HG03565 (cell line): ENCODE results near the gene ANKRD65.
"Not testable (repeated sequence)": the region's sequence is repeated elsewhere in the genome, so short reads cannot be mapped to it uniquely, and the experiment has no call there.

ENCODE experiments used
- ATAC-seq: cut with Tn5 transposase; IDR thresholded peaks from one replicate; pipeline ENCODE4 v1.9.1; 2021; ENCODE audit warnings: mild to moderate bottlenecking, moderate library complexity; ENCODE audit not compliant: unreplicated experiment

Gene ANKRD65

DNA sequence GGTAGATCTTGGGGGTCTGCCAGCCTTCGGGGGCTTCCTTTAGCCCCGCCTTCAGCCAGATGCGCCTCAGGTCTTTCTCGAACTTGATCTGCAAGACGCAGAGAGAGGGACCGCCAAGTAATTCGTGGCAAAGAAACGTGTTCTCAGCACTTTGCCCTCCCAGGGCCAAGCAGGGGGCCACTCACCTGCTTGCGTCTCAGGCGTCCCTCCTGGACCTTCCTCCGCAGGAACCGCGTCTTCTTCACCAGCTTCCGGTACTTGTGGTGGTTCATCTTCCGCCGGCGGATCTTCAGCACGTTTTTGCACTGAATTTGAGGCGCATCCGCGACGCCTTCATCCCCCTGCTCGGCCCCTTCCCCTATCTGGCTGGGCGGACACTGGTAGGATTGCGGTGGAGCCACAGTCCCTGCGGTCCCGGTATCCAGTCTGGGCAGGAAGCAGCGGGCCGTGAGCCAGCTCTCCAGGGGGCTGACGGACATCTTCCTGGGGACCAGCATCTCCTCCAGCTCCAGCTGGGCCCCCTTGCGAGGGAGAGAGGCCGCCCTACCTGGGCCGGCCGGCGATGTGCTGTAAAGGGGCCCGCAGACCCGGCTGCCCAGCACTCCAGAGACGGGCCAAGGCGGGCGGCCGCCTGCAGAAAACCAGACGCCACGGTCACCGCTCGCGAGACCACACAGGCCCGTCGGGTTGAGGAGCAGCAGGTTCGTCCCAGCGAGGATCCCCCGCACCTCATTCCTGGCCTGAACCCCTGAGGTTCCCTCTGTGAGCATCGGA is 47.1 kb downstream of the ANKRD65 start:
- ATAC-seq, result no peak

DNA sequence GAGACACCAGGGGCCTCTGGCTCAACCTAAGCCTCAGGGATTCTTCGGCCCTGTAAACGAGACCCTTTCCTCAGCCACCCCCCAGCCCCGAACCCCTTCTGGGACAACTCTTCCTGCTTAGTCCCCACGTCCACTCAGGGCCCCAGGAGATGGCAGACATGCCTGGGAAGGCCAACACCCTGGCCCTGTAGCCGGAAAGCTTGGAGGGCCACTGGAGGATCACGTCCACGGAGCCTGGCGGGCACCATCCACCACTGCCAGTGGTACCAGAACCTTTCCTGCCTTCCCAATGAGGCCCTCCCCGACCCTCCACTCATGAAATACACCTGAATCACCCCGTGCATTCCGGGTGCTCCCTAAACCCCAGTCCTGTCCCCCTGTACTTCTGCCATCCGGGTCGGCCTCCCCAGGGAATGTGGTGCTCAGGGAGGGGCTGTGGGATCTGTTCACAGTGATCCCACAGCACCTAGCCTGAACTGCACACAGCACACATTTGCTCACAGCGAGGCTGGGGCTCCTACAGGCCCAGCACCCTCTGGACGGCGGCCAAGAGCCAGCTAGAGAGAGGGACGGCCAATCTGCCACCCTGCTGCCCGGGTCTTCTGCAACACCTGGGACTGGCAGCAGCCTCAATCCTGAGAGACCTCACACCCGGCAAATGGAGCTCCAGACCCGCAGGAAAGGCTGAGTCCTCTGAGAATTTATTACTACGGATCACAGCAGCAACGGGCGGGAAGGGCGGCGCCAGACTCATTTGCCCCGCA is 47.8 kb downstream of the ANKRD65 start:
- no peak for ATAC-seq

DNA sequence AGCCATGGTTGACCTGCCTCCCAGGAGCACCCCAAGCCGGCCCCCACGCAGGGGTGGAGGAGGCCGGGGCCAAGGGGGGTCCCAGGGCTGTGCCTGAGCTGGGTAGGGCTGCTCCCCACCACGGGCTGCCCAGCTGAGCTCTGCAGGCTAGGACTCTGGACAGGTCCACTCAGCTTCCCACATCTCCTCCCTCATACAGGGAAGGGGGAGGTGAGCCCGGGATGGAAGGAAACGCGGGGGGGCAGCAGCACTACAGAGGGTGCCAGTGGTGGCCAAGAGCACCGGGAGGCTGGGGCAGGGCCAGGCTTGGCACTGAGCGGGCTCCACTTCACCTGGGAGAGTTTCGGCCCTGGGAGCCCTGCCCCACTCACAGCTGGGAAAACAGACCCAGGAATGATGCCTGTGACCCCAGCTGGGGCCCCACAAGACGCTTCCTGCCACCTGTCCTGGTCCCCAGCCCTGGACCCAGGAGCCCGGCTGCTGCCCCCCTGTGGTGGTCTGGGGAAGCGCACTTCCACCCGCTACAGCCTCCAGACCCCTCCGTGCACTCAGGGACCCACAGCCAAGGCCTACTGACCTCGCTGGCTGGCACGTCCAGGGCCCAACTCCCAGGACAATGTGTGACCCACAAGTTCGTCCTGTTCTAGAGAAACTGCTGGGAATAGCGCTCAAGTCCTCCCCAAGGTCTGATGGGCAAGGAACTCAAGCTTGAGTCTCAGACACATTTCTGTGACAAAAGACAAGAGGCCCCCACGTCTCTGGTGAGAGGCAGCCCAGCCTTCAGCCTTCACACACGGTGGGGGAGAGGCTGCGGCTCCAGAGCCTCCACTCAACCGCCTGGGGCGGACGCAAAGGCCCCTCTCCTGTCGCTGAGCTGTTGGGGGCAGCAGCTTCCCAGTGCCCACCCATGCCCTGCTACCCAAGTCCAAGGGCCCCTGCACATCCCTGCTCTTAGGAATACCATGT is 49.0 kb downstream of the ANKRD65 start:
- no peak for ATAC-seq

DNA sequence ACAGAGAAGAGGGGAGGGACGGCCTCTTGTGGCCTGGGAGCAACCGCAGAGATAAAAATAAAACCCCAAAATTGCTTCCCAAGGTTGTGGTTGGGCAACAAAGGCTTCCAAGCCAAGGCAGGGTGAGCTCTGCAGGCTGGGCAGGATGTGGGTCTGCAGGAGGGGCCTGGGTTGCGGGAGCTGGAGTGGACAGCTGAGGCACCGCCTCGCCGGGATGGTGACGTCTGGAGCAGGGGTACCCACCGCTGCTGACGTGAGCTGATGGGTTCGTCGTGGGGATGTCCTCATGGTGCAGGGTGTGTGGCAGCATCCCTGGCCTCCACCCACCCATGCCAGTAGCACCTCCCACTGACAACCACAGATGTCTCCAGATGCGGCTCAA is 49.7 kb downstream of the ANKRD65 start:
- no peak for ATAC-seq

DNA sequence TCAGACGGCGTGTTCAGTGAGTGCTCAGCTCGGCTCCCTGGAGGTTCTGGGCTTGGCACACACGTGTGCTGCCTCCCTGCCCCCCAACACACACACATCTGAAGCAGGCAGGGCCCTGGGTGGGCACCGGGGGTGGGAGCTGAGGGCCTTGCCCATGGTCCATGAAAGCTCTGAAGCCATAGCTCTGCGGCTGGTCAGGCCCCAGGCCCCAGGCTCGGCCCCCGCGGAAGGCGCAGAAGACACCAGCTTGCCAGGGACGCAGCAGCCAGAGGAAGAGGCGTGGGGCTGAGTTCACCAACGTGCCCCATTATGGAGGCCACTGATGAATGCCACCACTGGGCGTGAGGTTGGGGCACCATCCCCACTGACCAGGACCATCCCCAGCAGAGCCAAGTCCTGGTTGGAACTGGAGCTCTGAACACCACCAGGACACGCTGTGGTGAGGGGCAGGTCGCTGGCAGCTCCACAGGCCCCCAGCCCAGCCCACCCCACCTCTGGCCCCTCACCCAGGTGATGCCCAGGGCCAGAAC is 50.2 kb downstream of the ANKRD65 start:
- ATAC-seq, result no peak

DNA sequence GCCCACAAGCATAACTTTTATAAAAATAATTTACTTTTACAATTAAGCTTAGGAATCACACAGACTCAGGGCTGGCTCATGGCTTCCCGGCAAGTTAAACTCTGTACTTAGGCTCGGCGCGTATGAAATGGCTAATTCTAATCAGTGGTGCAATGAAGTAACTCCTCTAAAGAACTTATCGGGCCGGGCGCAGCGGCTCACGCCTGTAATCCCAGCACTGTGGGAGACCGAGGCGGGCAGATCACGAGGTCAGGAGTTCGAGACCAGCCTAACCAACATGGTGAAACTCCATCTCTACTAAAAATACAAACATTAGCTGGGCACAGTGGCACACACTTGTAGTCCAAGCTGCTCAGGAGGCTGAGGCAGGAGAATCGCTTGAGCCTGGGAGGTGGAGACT is 51.0 kb downstream of the ANKRD65 start:
- ATAC-seq, result not testable (repeated sequence)
